Peyer's patch (tissue), 4 donors: ENCODE measurements around the gene TCF3. TPM values are rescaled to one million over a fixed set of nuclear protein-coding genes. Genes with fewer than 3 reads are reported as not detected.

Source experiments
- DNase-seq, 3 donors: peaks; one replicate each; pipeline ENCODE4 v3.0.0-alpha.2; 2017 to 2019
- H3K27ac ChIP-seq, 4 donors: fragments of 200-600 bp; sonication (generic); one replicate each; pipeline ENCODE4 v1.5.1; 2016 to 2019
- H3K27me3 ChIP-seq, 2 donors: fragments of 200-600 bp; sonication (generic); one replicate each; pipeline ENCODE4 v1.5.1; 2019
- H3K36me3 ChIP-seq, 3 donors: fragments of 200-600 bp; sonication (generic); one replicate each; pipeline ENCODE4 v1.5.1; 2016 to 2019
- H3K4me1 ChIP-seq, 4 donors: fragments of 200-600 bp; sonication (generic); one replicate each; pipeline ENCODE4 v1.5.1; 2016 to 2019
- H3K4me3 ChIP-seq, 4 donors: fragments of 200-600 bp; sonication (generic); 1 replicate in 3 of 4; 2 replicates in 1 of 4; pipeline ENCODE4 v1.5.1; 2016 to 2019; ENCODE audit warnings: mild to moderate bottlenecking in 1 of 4
- H3K9me3 ChIP-seq, 4 donors: fragments of 200-600 bp; sonication (generic); one replicate each; pipeline ENCODE4 v1.5.1; 2016 to 2019; ENCODE audit warnings: mild to moderate bottlenecking in 1 of 4
- CTCF ChIP-seq, 6 experiments: fragments of 450-650 bp in 4 of 6; fragments of 200-600 bp in 2 of 6; sonication (generic) in 1 of 6; IDR thresholded peaks; one replicate each; pipeline ENCODE4 v1.5.1; 2017 to 2019; ENCODE audit warnings: antibody characterized with exemption in 6 of 6, mild to moderate bottlenecking in 3 of 6, moderate library complexity in 1 of 6
- POLR2A ChIP-seq, 2 donors: fragments of 450-650 bp; IDR thresholded peaks; one replicate each; pipeline ENCODE4 v1.5.1; 2017; ENCODE audit warnings: antibody characterized with exemption in 2 of 2, mild to moderate bottlenecking in 2 of 2, moderate library complexity in 2 of 2
- total RNA-seq, 4 donors: library from RNA; depleted of rRNA; stranded (reverse); fragments of >200 nt; gene quantifications; one replicate each; pipeline ENCODE4 v1.1.0, GENCODE V29; 2016

Gene TCF3
- total RNA-seq, 4 donors from 2014 or later: 49.2 to 112 (median 80.3) TPM

DNA sequence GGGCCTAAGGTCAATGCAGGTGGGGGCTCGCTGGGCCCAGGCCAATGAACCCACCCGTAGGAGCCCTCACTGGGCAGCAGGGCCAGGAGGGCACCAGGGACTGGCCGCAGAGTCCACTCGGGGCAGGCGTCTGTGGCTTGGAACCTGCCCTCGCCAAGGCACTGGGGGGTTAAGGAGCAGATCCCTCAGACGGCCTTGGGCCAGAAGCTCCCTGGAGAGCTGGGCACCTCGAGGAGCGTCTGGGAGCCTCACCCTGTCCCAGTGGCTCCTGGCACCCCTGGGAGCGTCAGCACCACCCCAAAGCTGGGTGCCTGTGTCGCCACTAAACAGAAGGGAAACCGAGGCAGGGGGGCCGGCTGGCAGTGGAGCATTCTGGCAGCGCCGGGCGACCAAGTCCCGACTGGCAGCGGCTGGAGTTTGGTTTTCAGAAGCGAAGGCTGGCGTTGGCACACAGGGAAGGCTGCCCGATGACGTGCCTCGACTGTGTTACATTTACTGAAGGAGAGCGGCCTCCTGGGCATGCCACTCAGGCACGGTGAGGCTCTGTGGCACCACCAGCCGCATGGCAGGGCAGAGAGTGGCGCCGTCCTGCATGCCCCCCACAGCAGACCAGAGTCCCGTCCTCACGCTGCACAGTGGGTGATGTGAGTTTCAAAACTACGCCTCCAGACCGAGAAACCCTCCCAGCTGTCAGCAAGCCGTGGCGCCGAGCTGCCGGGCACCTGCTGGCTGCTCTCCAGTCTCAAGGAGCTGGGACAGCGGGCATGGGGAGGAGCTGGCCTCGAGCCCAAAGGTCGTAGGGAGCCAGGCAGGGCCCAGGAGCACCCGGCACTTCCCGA, 75.1 kb downstream of the TCF3 start:
- H3K9me3 ChIP-seq: no peaks in the 10 kb centered on the region

DNA sequence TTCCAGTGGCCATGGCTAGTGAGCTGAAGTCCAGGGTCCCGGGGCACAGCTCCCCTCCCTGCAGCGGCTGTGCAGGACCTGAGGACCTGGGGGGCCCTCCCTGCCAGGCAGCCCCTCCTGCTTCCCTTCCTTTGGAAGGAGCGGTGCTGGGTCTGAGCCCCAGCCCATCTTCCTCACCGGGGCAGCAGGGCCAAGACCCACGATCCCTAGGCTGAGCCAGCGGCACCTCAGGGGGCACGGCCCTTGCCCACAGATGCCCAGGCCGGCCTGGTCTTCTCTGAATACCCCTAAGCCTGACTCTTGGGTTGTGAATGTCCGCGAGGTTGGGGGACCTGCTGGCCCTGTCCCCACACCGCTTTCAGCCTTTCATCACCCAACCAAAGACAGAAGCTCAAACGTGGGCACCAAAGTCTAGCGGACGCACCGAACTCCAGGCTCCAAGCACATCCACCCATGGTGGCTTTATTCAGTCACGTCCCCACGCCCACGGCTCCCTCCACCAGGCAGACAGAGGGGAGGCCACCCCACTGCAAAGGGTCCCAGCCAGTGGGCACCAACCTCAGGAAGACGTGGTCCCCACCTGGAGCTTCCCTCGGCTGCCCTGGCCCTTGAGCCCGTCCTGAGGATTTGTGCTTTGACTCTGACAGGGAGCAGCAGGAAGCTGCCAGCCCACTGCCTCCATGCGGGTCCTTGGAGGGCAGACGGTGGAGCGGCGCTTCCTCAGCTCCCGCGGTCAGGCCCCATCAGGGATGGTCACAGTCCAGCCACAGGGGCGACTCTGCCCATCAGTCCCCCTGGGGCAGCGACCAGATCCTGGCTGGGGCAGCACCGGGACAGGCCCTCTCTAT, 75.9 kb downstream of the TCF3 start:
- TF ChIP-seq CTCF (IDR thresholded peaks at IDR 0.05): no peak
- no peak for TF ChIP-seq POLR2A (IDR thresholded peaks at IDR 0.05)
- Histone ChIP-seq H3K27ac (no peak overlapping the region), H3K36me3 (peaks cover 0 to 42% (median 0%) of the 10 kb centered on the region in 3 donors)

More for the DNA sequence above, 75.1 kb downstream of the TCF3 start:
- Histone ChIP-seq H3K4me1 (no peaks in the 10 kb centered on the region), H3K36me3 (peaks cover 0 to 50% (median 0%) of the 10 kb centered on the region in 3 donors), H3K4me3 (no peak overlapping the region), H3K27ac (no peak overlapping the region), H3K27me3 (no peaks in the 10 kb centered on the region)
- no peak for DNase-seq
- TF ChIP-seq CTCF (IDR thresholded peaks at IDR 0.05) (no peak), POLR2A (IDR thresholded peaks at IDR 0.05) (no peak)

GRCh38 chr19:1575323-1576241, 76.8 kb downstream of the TCF3 start:
- no peaks in the 10 kb centered on the region for H3K4me1 ChIP-seq
- no peak for TF ChIP-seq CTCF (IDR thresholded peaks at IDR 0.05)
- H3K36me3 ChIP-seq: peaks cover 0 to 33% (median 0%) of the 10 kb centered on the region in 3 donors
- H3K27me3 ChIP-seq: no peaks in the 10 kb centered on the region
- no peak overlapping the region for H3K27ac ChIP-seq
- H3K9me3 ChIP-seq: no peaks in the 10 kb centered on the region
- no peak for DNase-seq
- H3K4me3 ChIP-seq: no peak overlapping the region

More for the DNA sequence above, 75.9 kb downstream of the TCF3 start:
- Histone ChIP-seq H3K27me3 (no peaks in the 10 kb centered on the region), H3K4me3 (no peak overlapping the region), H3K9me3 (no peaks in the 10 kb centered on the region), H3K4me1 (no peaks in the 10 kb centered on the region)
- DNase-seq: no peak

GRCh38 chr19:1574354-1575136, 77.9 kb downstream of the TCF3 start:
- H3K27ac ChIP-seq: no peak overlapping the region
- no peaks in the 10 kb centered on the region for H3K9me3 ChIP-seq
- DNase-seq: no peak
- peaks cover 0 to 23% (median 0%) of the 10 kb centered on the region in 3 donors for H3K36me3 ChIP-seq
- TF ChIP-seq POLR2A (IDR thresholded peaks at IDR 0.05) (no peak), CTCF (IDR thresholded peaks at IDR 0.05) (no peak)
- H3K27me3 ChIP-seq: no peaks in the 10 kb centered on the region
- H3K4me1 ChIP-seq: no peaks in the 10 kb centered on the region
- no peak overlapping the region for H3K4me3 ChIP-seq
